Stimulated activated CD8-positive, alpha-beta memory T cell treated with anti-CD3 and anti-CD28 coated beads, Interleukin-7, amount 100 ng/mL, for 48 hours (primary cell): Measurements from ENCODE around the gene KCNK18.
"Not testable (repeated sequence)": the region's sequence is repeated elsewhere in the genome, so short reads cannot be mapped to it uniquely, and the experiment has no call there.

ENCODE experiments used
- DNase-seq, 2 donors: peaks; one replicate each; pipeline ENCODE4 v3.0.0-alpha.2; 2020; ENCODE audit warnings: low read depth in 1 of 2; ENCODE audit errors: extremely low read depth in 1 of 2

Gene KCNK18

DNA sequence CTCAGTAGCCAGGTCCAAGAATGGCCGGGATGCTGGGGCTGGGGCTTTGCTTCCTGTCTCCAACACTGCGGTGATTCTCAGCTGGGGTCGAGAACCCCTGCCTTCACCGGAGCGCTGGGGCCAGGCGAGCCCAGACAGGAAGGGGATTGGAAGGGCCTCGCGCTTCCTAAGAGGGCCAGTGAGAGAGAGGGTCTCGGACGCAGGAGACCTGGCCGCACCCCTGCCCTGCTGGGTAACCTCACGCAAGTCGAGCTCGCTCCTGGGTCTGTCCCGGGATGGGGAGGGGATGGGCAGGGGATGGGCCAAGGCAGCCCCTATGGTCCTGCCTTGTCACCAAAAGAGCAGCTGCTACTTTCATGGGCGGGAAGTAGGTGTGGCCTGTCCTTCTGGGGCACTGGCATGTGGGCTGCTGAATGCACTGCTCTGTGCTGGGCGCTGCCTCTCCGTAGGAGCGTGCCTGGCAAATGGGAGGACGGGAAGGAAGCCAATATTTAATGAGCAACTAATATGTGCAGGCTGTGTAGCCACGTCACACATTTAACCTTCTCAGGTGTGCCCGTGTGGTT, 20.0 kb downstream of the KCNK18 start:
- DNase-seq = no peak

DNA sequence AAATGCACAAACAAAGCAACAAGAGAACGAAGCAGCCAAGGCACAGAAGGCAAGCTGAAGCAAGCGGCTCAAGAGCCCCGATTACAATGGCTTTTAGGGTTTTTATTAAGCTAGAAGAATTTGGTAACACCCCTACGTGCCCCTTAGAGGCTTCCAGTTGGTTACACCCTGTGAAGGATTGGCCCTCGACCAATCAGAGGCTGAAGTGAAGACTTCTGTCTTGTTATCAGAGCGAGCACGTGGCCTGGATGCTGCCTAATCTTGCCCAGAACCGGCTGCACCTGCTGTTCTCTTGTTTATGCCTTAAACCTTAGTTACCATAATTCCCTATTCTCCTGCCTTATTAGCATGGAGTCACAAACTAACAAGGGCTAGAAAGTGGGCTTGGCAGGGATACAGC, 21.4 kb downstream of the KCNK18 start:
- no peak for DNase-seq

DNA sequence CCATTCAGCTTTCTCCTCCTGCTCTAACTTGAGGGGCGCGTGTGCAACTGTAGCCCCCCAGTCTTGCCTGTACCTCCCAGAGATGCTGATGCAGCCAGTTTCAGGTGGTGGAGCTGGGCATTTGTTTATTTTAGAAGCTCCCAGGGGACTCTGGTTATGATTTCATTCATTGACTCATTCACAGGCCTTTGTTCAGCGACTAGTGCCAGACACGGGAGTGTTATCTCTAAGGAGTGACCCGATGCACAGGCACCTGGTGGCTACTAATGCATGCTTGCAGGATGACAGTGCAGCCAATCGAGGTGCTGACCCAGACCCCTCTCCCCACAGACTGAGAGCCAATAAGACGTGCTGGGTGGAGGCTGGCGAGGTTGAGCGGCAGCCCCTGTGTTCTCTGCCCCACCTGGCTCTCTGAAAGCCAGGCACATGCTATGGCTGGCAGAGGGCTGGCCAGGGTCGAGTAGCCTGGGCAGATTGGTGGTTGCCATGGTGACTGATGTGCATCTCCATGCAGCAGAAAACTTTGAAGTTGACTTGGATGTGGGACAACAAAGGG, 23.9 kb downstream of the KCNK18 start:
- no peak for DNase-seq

DNA sequence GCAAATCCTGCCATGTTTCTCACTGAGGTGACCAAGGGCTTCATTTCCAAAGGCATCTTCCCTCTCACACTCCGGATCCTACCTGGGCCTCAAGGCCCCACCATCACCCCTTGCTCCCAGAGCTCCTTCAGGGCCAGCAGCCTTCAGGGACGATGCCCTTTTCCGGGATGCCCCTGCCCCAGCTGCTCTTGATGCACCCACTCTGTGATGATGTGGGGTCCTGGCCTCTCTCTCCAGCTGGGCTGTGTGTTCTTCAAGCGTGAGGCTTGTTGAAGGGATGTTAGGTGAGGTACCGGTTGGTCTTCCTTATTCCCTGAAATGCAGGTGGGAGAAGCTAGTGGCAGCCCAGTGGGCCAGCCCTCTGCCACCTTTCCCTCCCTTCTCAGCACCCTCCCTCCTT, 25.3 kb downstream of the KCNK18 start:
- DNase-seq = no peak

DNA sequence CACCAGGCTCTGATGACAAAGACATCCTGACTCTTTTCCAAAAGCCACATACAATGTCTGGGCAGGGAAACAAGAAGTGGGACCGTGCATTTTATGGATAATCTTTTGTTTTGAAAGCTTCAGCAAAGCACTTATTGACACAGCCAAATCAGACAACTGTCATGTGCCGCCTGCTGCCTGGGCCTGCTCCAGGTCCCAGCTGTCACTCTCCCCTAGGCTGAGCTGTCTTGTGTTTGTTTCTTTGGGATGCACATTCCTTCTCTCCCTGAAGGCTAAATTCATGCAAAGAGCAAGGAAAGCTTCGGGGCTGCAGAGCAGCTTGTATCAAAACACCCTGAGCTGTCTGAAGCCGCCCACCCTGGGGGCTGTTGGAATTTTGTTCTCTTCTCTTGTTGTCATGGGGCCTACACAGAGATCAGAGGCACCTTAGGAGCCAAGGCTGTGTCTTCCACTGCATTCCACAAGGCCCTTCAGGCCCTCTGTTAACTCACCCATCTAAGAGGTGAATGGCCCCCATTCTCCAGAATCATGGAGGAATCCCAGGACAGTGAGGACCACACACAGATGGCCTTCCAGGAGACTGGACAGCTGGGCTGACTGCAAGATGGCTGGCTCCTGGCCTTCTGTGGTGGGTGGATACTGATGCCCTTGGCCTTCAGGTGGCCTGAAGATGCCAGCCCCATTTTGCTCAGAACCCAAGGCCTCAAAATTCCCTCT, 25.8 kb downstream of the KCNK18 start:
- no peak for DNase-seq

DNA sequence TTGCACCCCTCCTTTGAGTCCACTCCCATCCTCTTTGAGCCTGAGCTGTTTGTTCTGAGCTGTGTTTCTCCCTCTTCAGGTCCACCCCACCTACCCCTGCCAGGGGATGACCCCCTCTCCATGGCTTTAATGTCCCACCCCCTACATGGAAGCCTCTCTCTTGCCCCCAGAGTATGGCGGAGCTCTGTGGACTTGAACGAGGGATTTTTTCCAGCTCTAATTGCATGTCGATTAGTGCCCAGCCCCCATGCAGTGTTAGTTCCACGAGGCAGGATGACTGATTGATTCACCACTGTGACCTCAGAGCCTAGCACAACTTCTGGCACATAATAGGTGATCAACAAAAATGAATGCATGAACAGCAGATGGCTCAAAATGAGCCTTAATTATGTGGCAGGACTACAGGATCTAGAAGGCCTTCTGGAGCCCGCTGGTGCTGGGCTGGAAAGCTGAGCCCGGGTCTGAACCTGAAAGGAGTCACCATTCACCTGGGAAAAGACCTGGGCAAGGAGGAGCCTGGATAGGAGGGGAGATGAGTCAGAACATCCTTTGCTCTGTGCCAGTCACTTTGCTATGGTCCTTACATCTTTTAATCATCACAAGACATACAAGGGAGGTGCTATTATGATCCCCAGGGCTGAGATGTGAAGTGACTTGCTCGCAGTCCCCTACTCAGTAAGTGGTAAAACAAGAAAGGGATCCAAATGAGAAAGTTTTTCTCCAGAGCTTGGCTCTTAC, 26.6 kb downstream of the KCNK18 start:
- no peak for DNase-seq

DNA sequence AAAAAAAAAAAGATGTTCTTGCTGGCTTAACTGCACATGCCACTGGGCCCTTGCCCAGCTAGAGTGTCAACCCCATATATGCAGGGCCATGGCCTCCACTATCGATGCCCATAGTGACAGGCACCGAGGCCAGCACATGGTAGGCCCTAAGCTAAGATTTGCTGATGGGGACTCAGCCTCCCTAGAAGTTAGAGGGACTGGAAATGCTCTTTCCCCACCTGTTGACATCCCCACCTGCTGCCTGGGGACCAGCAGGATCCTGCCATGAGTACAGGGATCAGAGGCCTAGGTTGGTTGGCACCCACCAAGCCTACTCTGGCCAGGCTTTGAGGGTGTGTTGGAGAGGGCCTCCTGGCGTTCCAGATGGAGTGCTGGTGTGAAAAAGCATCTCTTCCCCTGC, 27.6 kb downstream of the KCNK18 start:
- no peak for DNase-seq

DNA sequence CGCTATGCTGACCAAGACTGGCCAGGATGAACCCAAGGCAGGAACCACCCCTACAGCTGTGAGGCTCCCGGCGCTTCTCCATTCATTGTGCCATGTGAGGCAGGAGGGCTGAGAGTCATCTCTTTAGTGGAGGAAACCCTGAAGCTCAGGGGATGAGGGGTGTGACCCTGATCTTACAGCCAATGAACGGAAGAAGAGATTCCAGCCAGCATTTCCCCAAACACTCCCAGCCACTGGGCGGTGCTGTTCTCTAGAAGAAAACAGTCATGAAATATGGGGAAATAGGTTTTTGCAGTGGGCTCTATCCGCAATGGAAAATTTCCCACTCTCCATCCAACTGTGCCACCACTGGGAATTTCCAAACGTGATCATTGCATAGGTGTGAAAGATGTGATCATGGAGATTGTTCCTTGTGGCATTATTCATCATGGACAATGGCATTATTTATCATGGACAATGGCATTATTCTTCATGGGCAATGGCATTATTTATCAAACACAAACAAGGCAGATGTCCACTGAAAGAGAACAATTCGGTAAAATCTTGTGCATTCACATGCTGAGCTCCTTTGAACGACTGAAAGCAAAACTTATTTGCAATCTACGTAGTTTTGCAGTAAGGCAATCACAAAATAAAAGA, 29.6 kb downstream of the KCNK18 start:
- DNase-seq = no peak

DNA sequence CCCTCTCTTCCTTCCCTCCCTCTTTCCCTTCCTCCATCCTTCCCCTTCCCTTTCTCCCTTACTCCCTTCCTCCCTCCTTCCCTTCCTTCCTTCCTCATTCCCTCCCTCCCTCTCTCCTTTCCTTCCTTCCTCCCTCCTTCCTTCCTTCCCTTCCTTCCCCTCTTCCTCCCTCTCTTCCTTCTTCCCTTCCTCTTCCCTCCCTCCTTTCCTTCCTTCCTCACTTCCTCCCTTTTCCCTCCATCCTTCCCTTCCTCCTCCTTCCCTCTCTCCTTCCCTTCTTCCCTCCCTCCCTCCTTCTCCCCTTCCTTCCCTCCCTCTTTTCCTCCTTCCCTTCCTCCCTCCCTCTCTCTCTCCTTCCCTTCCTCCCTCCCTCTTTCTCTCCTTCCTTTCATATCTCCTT, 30.9 kb downstream of the KCNK18 start:
- DNase-seq = no peak

DNA sequence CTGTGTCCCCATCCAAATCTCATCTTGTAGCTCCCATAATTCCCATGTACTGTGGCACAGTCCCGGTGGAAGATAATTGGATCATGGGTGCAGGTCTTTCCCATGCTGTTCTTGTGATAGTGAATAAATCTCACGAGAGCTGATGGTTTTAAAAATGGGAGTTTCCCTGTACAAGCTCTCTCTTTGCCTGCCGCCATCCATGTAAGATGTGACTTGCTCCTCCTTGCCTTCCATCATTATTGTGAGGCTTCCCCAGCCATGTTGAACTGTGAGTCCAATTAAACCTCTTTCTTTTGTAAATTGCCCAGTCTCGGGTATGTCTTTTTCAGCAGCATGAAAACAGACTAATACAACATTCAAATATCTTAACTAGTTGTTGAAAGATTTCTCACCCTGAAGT, 32.8 kb downstream of the KCNK18 start:
- not testable (repeated sequence) for DNase-seq

DNA sequence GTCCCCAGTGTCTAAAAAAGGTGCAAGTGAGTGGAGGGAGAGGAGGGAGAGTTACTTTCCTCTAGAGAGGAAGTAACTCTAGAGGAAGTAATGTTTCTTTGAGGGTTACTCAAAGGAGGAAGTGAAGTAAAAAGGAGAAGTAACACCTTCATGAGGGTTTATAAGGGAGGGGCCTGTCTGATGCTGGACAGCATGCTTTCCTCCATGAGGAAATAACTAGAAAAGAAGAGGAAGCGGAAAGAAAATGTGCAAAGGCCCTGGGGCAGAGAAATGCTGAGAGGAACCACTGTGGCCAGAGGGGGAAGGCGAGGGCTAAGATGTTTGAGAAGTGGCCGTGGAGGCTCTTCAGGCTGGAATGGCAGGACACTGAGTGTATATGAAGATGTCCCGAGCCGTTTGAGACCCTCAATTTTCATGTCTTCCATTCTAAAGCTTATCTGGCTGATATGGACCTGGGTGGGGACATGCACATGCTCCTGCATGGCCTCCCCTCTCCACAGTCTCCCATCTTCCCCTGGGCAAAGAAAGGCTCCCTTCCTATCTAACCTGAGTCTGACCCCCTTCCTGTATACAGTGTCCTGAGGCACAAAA, 40.2 kb downstream of the KCNK18 start:
- DNase-seq = no peak

DNA sequence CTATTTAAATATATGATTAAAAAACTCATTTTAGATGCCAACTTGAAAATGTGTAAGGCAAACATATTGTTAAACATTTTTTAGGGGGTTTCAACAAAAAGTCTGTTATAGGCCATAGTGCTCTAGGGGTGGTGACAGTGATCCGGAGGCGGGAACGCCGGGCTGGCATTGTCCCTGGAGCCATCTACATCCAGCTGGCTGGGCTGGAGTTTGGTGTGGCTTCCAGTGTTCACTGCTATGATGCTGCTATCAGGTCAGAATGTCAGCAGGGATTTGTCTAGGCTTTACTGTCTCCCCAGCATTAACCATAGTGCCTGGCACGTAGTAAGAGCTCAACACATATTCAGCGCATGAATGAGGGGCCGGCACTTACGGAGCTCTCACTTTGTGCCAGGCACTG, 41.8 kb downstream of the KCNK18 start:
- no peak for DNase-seq

DNA sequence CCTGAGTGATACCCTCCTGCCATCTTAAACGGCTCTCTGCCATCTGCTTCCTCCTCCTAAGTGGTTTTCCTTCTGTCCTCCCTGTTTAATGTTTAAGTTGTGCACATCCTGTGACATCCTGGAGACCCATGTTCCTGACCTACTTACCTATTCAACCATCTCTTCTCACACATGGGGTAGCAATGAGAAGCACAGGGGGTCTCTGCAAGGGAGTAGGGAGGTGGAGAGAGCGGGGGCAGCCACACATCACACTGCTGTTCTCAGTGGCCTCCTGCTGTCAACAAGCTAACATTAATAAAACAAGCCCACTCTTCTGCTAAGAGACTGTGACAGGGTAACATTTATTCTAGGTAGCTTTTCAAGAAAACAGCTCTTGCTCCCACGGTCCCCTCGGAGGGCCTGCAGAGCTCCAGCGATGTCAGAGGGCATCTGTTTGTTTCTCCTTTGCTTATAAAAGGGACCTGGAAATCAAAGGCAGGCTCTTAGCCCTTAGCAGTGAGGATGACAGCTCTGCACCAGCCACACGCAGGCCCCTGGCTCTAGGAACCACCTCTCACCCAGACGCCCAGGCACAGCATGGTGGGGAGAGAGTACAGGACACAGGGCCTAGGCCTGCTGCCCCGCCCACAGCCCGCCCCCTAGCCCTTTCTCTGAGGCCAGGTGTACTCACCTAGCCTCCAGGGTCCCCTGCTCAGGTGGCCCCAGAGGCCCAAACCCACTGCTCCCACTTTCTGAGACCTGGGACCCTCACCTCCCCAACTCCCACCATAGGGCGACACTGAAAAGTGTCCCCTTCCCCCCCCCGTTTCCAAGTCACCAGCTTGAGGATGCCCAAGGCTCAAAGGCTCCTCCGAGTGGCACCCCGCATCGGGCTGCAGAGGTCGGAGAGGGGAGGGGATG, 42.7 kb downstream of the KCNK18 start:
- DNase-seq = no peak

DNA sequence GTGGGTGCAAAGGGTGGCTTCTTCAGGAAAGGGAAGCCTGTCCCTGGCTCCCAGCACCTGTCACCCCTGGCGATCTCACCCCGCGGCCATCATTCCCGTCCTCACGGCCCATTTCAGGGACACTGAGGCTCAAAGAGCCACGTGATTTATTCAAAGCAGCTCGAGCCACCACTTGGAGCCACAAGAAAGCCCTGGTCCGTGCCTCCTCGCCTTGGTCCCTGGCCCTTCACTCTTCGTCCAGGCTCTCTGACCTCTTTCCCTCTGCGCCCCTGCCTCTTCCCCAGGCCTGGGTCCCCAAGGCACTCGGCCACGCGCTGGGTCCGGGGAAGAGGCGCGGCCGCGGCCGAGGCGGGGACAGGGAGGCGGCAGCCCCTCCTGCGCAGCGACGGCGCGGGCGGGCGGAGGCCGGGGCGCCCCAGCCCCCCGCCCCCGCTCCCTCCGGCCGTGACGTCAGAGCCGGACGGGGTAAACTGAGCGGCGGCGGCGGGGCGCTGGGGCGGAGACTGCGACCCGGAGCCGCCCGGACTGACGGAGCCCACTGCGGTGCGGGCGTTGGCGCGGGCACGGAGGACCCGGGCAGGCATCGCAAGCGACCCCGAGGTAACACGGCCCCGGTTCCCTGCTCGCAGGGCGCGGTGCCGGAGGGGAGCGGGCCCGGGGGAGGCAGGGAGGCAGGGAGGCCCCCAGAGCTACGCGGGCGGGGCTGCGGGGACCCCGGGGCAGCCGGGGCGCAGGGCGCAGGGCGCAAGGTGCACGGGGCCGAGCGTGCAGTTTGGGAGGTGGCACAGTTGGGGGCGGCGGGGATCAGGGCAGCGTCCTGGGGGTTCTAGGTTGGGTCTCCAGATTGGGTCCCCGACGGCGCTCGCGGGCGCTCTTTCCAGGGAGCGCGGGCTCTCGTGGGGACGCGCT, 43.6 kb downstream of the KCNK18 start, which contains the start of gene SLC18A2:
Gene SLC18A2 (plus strand): TSS at position 494 of the 909 bp plus-strand sequence. CDS start 580 bp downstream, outside the sequence.
- DNase-seq = no peak

DNA sequence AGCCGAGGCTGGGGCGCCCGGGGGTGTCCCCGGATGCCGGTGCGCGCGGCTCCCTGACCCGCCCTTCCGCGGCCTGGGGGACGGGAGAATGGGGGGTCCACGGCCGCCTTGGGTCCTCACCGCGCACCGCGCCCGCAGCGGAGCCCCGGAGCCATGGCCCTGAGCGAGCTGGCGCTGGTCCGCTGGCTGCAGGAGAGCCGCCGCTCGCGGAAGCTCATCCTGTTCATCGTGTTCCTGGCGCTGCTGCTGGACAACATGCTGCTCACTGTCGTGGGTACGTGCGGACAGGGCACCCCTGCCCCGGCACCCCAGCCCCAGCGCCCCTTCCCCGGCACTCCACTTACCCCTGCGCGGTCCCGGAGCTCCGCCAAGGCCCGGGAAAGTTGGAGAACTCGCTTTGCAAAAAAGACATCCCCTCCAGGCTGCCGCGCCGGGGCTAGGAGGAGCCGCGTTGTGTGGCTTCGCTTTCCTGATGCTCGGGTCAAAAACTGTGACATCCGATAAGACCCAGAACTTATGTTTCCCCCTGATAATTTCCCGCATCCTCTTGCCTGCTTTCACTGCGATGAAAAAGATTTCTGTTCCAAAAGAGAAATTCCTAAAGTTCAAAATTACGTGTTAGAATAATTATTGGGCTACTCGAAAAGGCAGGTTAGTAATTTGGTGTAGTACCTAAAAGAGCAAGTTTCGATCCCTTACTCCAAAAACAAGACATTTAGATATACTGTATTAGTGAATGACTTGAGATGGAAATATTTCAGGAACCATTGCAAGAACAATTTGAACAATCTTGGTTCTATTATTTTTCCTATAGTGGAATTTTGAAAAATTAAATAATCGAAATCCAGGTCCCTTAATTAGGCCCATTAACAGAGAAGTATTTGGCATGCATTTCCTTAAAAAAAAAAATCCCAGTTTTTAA, 44.5 kb downstream of the KCNK18 start:
- DNase-seq = no peak

DNA sequence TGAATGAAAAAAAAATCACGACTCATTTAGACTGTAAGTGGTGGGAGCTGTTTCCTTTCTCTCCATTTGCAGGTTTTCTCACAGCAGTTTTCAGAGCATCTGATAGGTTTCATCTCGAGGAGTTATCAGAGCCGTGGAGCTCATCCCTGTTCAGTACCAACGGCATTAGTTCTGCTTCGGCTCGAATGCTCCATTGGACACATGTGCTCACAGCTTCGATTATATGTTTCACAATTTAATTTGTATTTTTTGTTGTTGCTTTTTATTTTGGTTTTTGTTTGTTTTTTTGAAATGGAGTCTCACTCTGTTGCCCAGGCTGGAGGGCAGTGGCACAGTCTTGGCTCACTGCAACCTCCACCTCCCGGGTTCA, 45.2 kb downstream of the KCNK18 start:
- no peak for DNase-seq

DNA sequence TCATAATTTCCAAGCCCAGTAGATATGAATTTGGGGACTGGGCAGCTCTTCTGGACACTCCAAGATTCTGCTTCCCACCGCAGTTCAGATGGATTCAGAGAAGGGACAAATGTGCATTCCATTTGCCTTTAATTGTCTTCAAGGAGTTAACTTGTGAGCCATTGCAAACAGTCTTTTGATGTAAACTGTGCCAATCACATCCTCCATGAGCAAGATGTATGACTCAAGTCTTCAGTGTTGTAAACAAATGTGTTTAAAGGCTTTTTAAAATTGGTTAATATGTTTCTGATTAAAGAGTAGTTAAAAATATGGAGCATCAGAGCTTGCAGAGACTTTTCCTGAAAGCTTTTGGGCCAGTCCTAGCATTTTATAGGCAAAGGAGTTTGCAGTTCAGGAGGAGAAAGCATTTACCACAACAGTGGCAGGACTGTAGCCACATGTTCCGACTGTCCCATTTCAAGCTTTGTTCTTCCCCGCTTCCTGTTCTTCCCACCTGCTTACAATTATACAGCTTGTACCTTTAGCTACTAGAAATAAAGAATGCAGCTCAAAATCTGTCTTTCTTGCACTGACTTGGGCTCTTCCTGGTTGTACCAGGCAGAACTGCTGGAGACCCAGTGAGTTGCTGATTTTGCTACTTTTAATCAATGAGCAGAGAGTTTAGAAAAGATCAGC, 49.8 kb downstream of the KCNK18 start:
- no peak for DNase-seq
